Sigmoid colon (tissue), 4 donors: ENCODE measurements around the gene OLFML1.

Experiments used
- EP300 ChIP-seq, 4 donors: sonication (generic); formaldehyde crosslinking; IDR thresholded peaks; one replicate each; pipeline ENCODE4 v1.6.1; 2017; ENCODE audit warnings: antibody characterized with exemption in 4 of 4
- POLR2AphosphoS5 ChIP-seq, 4 donors: sonication (generic); formaldehyde crosslinking; IDR thresholded peaks; one replicate each; pipeline ENCODE4 v1.6.1; 2017; ENCODE audit warnings: antibody characterized with exemption in 4 of 4
- TF ChIP-seq, protein P1 (sequence below), 4 experiments: fragments of 450-650 bp in 3 of 4; fragments of 200-600 bp in 1 of 4; IDR thresholded peaks; one replicate each; pipeline ENCODE4 v1.5.1; 2016 to 2019; ENCODE audit warnings: antibody characterized with exemption in 4 of 4, mild to moderate bottlenecking in 3 of 4, moderate library complexity in 2 of 4

DNA sequence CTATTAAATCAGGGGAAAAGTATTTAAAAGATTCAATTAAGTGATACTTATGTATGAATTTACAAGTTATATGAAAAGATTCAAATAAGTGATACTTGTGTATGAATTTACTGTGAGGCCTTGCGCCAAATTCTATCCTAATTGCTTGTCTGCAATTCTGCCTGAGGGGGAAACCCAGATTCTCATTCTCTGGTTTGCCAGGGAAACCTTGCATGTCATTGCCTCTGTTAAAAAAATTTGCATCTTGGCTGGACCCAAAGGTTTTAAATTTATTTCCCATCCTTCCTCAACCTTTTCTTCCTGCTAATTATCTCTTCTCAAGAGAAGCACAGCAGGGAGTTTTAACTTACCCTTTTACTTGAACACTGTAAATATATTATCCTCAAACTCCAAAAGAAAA, 13.8 kb downstream of the OLFML1 start:
- TF ChIP-seq, protein P1, sequence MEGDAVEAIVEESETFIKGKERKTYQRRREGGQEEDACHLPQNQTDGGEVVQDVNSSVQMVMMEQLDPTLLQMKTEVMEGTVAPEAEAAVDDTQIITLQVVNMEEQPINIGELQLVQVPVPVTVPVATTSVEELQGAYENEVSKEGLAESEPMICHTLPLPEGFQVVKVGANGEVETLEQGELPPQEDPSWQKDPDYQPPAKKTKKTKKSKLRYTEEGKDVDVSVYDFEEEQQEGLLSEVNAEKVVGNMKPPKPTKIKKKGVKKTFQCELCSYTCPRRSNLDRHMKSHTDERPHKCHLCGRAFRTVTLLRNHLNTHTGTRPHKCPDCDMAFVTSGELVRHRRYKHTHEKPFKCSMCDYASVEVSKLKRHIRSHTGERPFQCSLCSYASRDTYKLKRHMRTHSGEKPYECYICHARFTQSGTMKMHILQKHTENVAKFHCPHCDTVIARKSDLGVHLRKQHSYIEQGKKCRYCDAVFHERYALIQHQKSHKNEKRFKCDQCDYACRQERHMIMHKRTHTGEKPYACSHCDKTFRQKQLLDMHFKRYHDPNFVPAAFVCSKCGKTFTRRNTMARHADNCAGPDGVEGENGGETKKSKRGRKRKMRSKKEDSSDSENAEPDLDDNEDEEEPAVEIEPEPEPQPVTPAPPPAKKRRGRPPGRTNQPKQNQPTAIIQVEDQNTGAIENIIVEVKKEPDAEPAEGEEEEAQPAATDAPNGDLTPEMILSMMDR (IDR thresholded peaks at IDR 0.05) = no peak
- TF ChIP-seq EP300 (IDR thresholded peaks at IDR 0.05) = no peak
- TF ChIP-seq POLR2AphosphoS5 (IDR thresholded peaks at IDR 0.05) = no peak
